Activated gamma-delta T cell treated with Interleukin-2 at 50 U/mL for 16 hours (primary cell): Measurements from ENCODE around the gene KIF6.

ENCODE experiments used
- DNase-seq: peaks from one replicate; pipeline ENCODE4 v3.0.0-alpha.2; 2020

The KIF6 gene

GRCh38 chr6:39657355-39658135 is 67.7 kb downstream of the KIF6 start:
- no peak for DNase-seq

- no peak for DNase-seq
Measured at GRCh38 chr6:39654121-39654520, 71.1 kb downstream of the KIF6 start.

- no peak for DNase-seq
Measured at GRCh38 chr6:39653612-39654011, 71.6 kb downstream of the KIF6 start.

GRCh38 chr6:39649996-39650395 is 75.2 kb downstream of the KIF6 start:
- DNase-seq: no peak

GRCh38 chr6:39646751-39647420 is 78.3 kb downstream of the KIF6 start:
- no peak for DNase-seq

- DNase-seq: no peak
Measured at GRCh38 chr6:39642270-39642669, 82.9 kb downstream of the KIF6 start.

GRCh38 chr6:39638126-39638822 is 86.9 kb downstream of the KIF6 start:
- no peak for DNase-seq

- DNase-seq: no peak
Measured at GRCh38 chr6:39634646-39635341, 90.4 kb downstream of the KIF6 start.

GRCh38 chr6:39625209-39625608 is 100.0 kb downstream of the KIF6 start:
- DNase-seq: no peak

- no peak for DNase-seq
Measured at GRCh38 chr6:39623750-39624149, 101.5 kb downstream of the KIF6 start.

GRCh38 chr6:39617520-39617919 is 107.7 kb downstream of the KIF6 start:
- DNase-seq: no peak

- DNase-seq: no peak
Measured at GRCh38 chr6:39617026-39617425, 108.2 kb downstream of the KIF6 start.

- no peak for DNase-seq
Measured at GRCh38 chr6:39615622-39616021, 109.6 kb downstream of the KIF6 start.

GRCh38 chr6:39614393-39614950 is 110.7 kb downstream of the KIF6 start:
- no peak for DNase-seq

GRCh38 chr6:39610221-39610620 is 115.0 kb downstream of the KIF6 start:
- no peak for DNase-seq

GRCh38 chr6:39608652-39609345 is 116.4 kb downstream of the KIF6 start:
- no peak for DNase-seq

GRCh38 chr6:39602601-39603519 is 122.3 kb downstream of the KIF6 start:
- no peak for DNase-seq

- DNase-seq: no peak
Measured at GRCh38 chr6:39599973-39600372, 125.2 kb downstream of the KIF6 start.

GRCh38 chr6:39599341-39599740 is 125.9 kb downstream of the KIF6 start:
- DNase-seq: no peak

- no peak for DNase-seq
Measured at GRCh38 chr6:39594285-39594684, 130.9 kb downstream of the KIF6 start.

GRCh38 chr6:39593646-39594045 is 131.6 kb downstream of the KIF6 start:
- no peak for DNase-seq
